ENCODE data around the gene ECSIT. TPM values are rescaled to one million over a fixed set of nuclear protein-coding genes. Genes with fewer than 3 reads are reported as not detected.

ECSIT gene
- total and polyA plus RNA-seq, 11 donors = 69.7 to 242 (median 133) TPM

- H3K9me3 ChIP-seq = no peaks in the 10 kb centered on the region
- TF ChIP-seq, protein P1, sequence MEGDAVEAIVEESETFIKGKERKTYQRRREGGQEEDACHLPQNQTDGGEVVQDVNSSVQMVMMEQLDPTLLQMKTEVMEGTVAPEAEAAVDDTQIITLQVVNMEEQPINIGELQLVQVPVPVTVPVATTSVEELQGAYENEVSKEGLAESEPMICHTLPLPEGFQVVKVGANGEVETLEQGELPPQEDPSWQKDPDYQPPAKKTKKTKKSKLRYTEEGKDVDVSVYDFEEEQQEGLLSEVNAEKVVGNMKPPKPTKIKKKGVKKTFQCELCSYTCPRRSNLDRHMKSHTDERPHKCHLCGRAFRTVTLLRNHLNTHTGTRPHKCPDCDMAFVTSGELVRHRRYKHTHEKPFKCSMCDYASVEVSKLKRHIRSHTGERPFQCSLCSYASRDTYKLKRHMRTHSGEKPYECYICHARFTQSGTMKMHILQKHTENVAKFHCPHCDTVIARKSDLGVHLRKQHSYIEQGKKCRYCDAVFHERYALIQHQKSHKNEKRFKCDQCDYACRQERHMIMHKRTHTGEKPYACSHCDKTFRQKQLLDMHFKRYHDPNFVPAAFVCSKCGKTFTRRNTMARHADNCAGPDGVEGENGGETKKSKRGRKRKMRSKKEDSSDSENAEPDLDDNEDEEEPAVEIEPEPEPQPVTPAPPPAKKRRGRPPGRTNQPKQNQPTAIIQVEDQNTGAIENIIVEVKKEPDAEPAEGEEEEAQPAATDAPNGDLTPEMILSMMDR (IDR thresholded peaks at IDR 0.05) = no peak
- TF ChIP-seq POLR2A (IDR thresholded peaks at IDR 0.05) = peak in 1 of 2 donors; percentile 61
- DNase-seq (peak; percentile 68 to 85 (median 78)), ATAC-seq (peak; percentile 44 to 74 (median 66))
- H3K27me3 ChIP-seq = peaks cover 0 to 14% (median 2%) of the 10 kb centered on the region in 9 donors
- WGBS, 4 donors = 19 to 29% (median 21%) methylated on average over 16 to 21 of the region's 21 CpGs
- H3K4me1 ChIP-seq = peaks cover 0 to 33% (median 16%) of the 10 kb centered on the region in 12 donors
- peak within 1 kb of the TSS; percentile 26 to 64 (median 42) for H3K4me3 ChIP-seq
- peak within 1 kb of the TSS in 11 of 12 donors; percentile 18 to 97 (median 84) for H3K27ac ChIP-seq
- peaks cover 0 to 3% (median 0%) of the 10 kb centered on the region in 9 donors for H3K36me3 ChIP-seq
- intact Hi-C loops (cut with DNase I) = loop anchor here in 1 of 10 donors (10.0 kb wide), 1 partner anchor 46 kb away; no protein-coding TSS in a partner anchor
Observed at GRCh38 chr19:11538232-11539036, 9.5 kb upstream of the ECSIT start, which contains the start of gene CNN1. TSS of gene CNN1 (plus strand) at chr19:11538851. CDS start at chr19:11538928, 77 bp downstream.

DNA sequence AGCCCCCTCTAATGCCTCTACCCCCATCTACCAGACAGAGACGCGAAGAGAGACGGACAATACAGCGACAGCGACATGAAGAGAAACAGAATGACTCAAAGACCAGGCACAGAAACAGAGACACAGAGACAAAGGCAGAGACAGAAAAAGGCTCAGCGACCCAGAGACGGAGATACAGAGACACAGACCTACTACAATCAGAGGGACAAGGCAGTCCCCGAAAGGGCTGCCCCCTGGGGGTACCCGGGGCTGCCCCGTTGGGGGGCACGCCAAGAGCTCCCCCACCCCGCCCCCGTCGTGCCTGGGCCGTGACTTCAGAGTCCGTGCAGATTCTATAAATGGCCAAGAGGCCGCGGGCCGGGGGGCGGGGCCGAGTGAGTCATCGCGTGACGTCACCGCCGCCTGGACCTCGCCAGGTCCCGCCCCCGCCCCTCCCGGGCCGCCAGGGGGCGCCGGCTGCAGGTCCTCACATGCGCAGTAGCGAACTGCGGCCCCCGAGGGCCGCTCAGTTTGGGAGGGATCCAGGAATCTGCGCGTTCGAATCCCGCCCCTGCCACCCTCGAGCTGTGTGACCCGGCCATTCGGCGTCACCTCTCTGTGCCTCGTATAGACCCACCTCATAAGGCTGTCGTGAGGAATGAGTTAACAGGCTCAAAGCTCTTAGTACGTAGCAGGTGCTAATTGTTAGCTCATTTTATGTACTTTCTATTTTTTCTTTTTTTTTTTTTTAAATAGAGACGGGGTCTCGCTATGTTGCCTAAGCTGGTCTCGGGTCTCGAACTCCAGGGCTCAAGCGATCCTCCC is 7.1 kb upstream of the ECSIT start:
- WGBS, 4 donors = 11 to 26% (median 12%) methylated on average over 25 to 54 of the region's 54 CpGs
- Histone ChIP-seq H3K9me3 (no peaks in the 10 kb centered on the region), H3K4me1 (peaks cover 0 to 33% (median 16%) of the 10 kb centered on the region in 12 donors), H3K36me3 (no peaks in the 10 kb centered on the region), H3K27ac (peak overlapping the region; percentile 59 to 97 (median 85)), H3K27me3 (peaks cover 0 to 14% (median 2%) of the 10 kb centered on the region in 9 donors), H3K4me3 (peak overlapping the region in 10 of 12 donors; percentile 25 to 61 (median 50))
- peak; percentile 74 to 90 (median 84) for ATAC-seq
- intact Hi-C loops (cut with DNase I) = loop anchor here in 1 of 10 donors (10.0 kb wide), 1 partner anchor 49 kb away; no protein-coding TSS in a partner anchor
- peak; percentile 62 to 75 for TF ChIP-seq POLR2A (IDR thresholded peaks at IDR 0.05)
- TF ChIP-seq, protein P1 (IDR thresholded peaks at IDR 0.05) = peak; percentile 90 to 99 (median 94)
- DNase-seq = peak; percentile 90 to 96 (median 93)

- TF ChIP-seq POLR2A (IDR thresholded peaks at IDR 0.05) = no peak
- Histone ChIP-seq H3K27ac (peak overlapping the region in 11 of 12 donors; percentile 61 to 97 (median 86)), H3K9me3 (no peaks in the 10 kb centered on the region), H3K4me1 (peaks cover 0 to 30% (median 16%) of the 10 kb centered on the region in 12 donors), H3K27me3 (peaks cover 0 to 14% (median 2%) of the 10 kb centered on the region in 9 donors), H3K4me3 (no peak overlapping the region), H3K36me3 (no peaks in the 10 kb centered on the region)
- ATAC-seq (no peak), DNase-seq (no peak)
- intact Hi-C loops (cut with DNase I) = loop anchor here in 1 of 10 donors (10.0 kb wide), 1 partner anchor 50 kb away; no protein-coding TSS in a partner anchor
- 46 to 68% (median 56%) methylated on average over 5 of the region's 5 CpGs for WGBS, 4 donors
Observed at GRCh38 chr19:11534948-11535347, 6.0 kb upstream of the ECSIT start.

- 80 to 89% (median 85%) methylated on average over 1 of the region's 1 CpG for WGBS, 4 donors
- Histone ChIP-seq H3K27me3 (peaks cover 0 to 10% (median 0%) of the 10 kb centered on the region in 9 donors), H3K27ac (peak overlapping the region in 5 of 12 donors; percentile 81 to 97 (median 86)), H3K4me3 (no peak overlapping the region), H3K4me1 (peaks cover 0 to 28% (median 17%) of the 10 kb centered on the region in 12 donors), H3K9me3 (no peaks in the 10 kb centered on the region), H3K36me3 (no peaks in the 10 kb centered on the region)
- intact Hi-C loops (cut with DNase I) = loop anchor here in 1 of 10 donors (10.0 kb wide), 1 partner anchor 50 kb away; no protein-coding TSS in a partner anchor
- ATAC-seq (no peak), DNase-seq (no peak)
- TF ChIP-seq, protein P1 (IDR thresholded peaks at IDR 0.05) = no peak
- TF ChIP-seq POLR2A (IDR thresholded peaks at IDR 0.05) = no peak
Observed at GRCh38 chr19:11534538-11534937, 5.6 kb upstream of the ECSIT start.
